ENCODE measurements around the gene CHAD.
"Not testable (repeated sequence)": the region's sequence is repeated elsewhere in the genome, so short reads cannot be mapped to it uniquely, and the experiment has no call there.

CHAD gene

GRCh38 chr17:50430821-50431618, 37.7 kb downstream of the CHAD start:
- in situ Hi-C loops (cut with MboI; ENCODE audit: low sequenced_read_pairs): no loop called here

GRCh38 chr17:50429793-50430192, 38.9 kb downstream of the CHAD start:
- in situ Hi-C loops (cut with MboI; ENCODE audit: low sequenced_read_pairs): no loop called here

GRCh38 chr17:50428831-50429424, 39.8 kb downstream of the CHAD start:
- in situ Hi-C loops (cut with MboI; ENCODE audit: low sequenced_read_pairs): no loop called here

- in situ Hi-C loops (cut with MboI; ENCODE audit: low sequenced_read_pairs): not testable (repeated sequence)
Measured at GRCh38 chr17:50428126-50428525, 40.6 kb downstream of the CHAD start.

GRCh38 chr17:50426814-50427787, 41.6 kb downstream of the CHAD start:
- in situ Hi-C loops (cut with MboI; ENCODE audit: low sequenced_read_pairs): no loop called here

- in situ Hi-C loops (cut with MboI; ENCODE audit: low sequenced_read_pairs): no loop called here
Measured at GRCh38 chr17:50426472-50426782, 42.3 kb downstream of the CHAD start.

GRCh38 chr17:50425682-50426471, 42.8 kb downstream of the CHAD start, which contains the start of gene ACSF2:
TSS of gene ACSF2 (plus strand) at chr17:50426218. CDS start at chr17:50426262, 44 bp downstream.
- in situ Hi-C loops (cut with MboI; ENCODE audit: low sequenced_read_pairs): no loop called here

GRCh38 chr17:50424996-50425681, 43.5 kb downstream of the CHAD start:
- in situ Hi-C loops (cut with MboI; ENCODE audit: low sequenced_read_pairs): no loop called here

GRCh38 chr17:50424246-50424995, 44.3 kb downstream of the CHAD start:
- in situ Hi-C loops (cut with MboI; ENCODE audit: low sequenced_read_pairs): no loop called here

- in situ Hi-C loops (cut with MboI; ENCODE audit: low sequenced_read_pairs): no loop called here
Measured at GRCh38 chr17:50423553-50424159, 45.0 kb downstream of the CHAD start.

- in situ Hi-C loops (cut with MboI; ENCODE audit: low sequenced_read_pairs): no loop called here
Measured at GRCh38 chr17:50422738-50423137, 45.9 kb downstream of the CHAD start.

GRCh38 chr17:50421308-50422051, 47.2 kb downstream of the CHAD start:
- in situ Hi-C loops (cut with MboI; ENCODE audit: low sequenced_read_pairs): no loop called here

- in situ Hi-C loops (cut with MboI; ENCODE audit: low sequenced_read_pairs): no loop called here
Measured at GRCh38 chr17:50420419-50421112, 48.1 kb downstream of the CHAD start.

- in situ Hi-C loops (cut with MboI; ENCODE audit: low sequenced_read_pairs): not testable (repeated sequence)
Measured at GRCh38 chr17:50419577-50419976, 49.1 kb downstream of the CHAD start.

GRCh38 chr17:50414808-50415207, 53.9 kb downstream of the CHAD start:
- in situ Hi-C loops (cut with MboI; ENCODE audit: low sequenced_read_pairs): no loop called here

Measured in HL-60/S4 treated with retinoic acid at 250 ng/mL for 4 days and 3 days (cell line).